ENCODE data around the gene METTL1.

The METTL1 gene

GRCh38 chr12:57757771-57758170 lies 14.1 kb downstream of the METTL1 start:
- DNase-seq (ENCODE audit: extremely low read depth, low read depth): no peak
- TF ChIP-seq CTCF (IDR thresholded peaks at IDR 0.05; ENCODE audit: low read depth, low read length, missing control alignments): no peak
- no peak overlapping the region for H3K4me3 ChIP-seq (replicated peaks; ENCODE audit: low read depth, low read length)

DNA sequence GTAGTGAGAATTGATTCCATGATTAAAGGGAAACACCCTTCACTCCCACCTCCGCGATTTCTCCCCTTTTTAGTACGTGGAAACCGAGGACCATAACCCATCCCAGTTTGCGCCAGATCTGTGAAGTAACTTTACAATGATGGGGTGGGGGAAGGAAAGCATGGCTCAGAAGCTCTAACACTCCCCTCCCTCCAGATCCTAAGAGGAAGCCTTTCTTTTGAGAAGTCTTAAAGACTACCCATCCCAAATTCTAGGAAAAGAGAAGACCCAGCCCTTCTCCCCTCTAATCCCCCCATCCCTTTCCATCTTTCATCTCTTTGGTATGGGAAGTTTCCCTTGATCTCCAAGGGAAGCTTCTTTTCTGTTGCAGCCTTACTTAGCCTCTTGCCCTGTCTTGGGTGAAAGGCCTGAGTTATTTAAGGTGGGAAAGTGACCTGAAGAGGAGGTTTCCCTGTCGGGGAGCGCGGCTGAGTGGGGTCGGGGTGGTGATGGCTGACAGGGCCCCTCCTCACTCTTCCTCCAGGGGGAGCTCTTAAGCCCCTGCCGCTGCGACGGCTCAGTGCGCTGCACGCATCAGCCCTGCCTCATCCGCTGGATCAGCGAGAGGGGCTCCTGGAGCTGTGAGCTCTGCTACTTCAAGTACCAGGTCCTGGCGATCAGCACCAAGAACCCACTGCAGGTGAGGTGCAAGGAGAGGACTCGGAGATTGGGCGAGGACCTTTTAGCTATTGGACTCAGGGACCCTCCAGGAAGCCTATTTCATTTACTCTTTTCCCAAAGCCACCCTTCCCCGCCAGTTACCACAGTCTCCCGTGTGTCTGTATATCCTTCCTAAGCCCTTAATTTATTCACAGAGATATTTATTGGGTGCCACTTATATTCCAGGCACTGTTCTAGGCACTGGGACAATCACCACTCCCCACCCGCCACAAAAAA lies 15.2 kb downstream of the METTL1 start:
- TF ChIP-seq CTCF (IDR thresholded peaks at IDR 0.05; ENCODE audit: low read depth, low read length, missing control alignments): peak; percentile 61
- DNase-seq (ENCODE audit: extremely low read depth, low read depth): no peak
- no peak overlapping the region; the same call in 1 of the 2 replicates for H3K4me3 ChIP-seq (replicated peaks; ENCODE audit: low read depth, low read length)

GRCh38 chr12:57755454-57756372 lies 16.2 kb downstream of the METTL1 start:
- peak overlapping the region; percentile 47 for H3K4me3 ChIP-seq (replicated peaks; ENCODE audit: low read depth, low read length)
- no peak for TF ChIP-seq CTCF (IDR thresholded peaks at IDR 0.05; ENCODE audit: low read depth, low read length, missing control alignments)
- no peak for DNase-seq (ENCODE audit: extremely low read depth, low read depth)

DNA sequence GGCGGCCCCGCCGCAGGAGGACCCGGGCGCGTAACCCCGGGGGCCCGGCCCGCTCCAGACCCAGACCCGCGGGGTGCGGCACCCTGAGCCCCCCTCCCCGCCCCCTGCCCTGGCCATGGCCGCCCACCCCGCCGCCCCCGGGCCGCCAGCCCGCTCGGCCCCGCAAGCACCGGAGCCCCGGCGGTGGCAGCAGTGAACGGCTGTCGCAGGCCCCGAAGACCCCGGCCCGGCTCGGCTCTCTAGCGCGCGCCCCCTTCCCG lies 16.8 kb downstream of the METTL1 start:
- no peak for TF ChIP-seq CTCF (IDR thresholded peaks at IDR 0.05; ENCODE audit: low read depth, low read length, missing control alignments)
- no peak for DNase-seq (ENCODE audit: extremely low read depth, low read depth)
- H3K4me3 ChIP-seq (replicated peaks; ENCODE audit: low read depth, low read length): peak overlapping the region; percentile 47

DNA sequence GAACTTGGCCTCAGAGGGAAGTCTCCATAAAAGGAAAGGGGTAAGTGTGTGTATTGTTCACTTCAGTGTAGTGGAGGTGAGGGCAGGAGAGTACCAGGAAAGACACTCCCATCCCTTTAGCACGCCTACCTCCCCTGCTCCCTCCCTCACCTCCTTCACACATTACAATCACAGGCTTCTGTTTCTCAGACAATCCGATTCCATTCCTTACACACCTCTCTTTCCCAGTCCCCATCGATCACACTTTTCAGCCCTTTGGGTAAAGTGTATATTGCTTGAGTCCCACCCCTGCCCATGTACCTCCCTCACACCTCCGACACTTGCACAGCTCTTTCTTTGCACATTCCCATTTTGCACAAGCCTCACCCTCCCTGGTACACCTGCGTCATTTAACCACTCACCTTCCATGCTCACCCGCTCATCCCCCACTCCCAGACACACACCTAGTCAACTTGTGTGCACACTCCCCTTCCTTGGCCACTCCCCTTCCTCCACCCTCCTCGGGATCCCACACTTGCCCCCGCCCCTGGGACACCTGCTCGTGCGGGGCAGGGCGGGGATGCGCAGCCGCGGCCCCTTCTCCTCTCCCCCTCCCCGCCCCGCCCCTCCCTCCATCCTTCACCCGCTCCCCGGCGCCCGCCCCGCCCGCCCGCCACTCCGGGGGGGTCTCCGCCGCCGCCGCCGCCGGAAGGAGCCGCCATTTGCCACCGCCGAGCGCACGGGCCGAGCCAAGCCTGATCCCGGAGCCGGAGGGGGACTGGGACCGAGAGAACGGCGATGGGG lies 17.3 kb downstream of the METTL1 start, which contains the start of gene MARCHF9:
MARCHF9 (plus strand) TSS at position 693 of the 783 bp plus-strand sequence. CDS start 426 bp downstream, outside the sequence.
- peak within 1 kb of the TSS; percentile 47 for H3K4me3 ChIP-seq (replicated peaks; ENCODE audit: low read depth, low read length)
- TF ChIP-seq CTCF (IDR thresholded peaks at IDR 0.05; ENCODE audit: low read depth, low read length, missing control alignments): no peak
- no peak for DNase-seq (ENCODE audit: extremely low read depth, low read depth)

DNA sequence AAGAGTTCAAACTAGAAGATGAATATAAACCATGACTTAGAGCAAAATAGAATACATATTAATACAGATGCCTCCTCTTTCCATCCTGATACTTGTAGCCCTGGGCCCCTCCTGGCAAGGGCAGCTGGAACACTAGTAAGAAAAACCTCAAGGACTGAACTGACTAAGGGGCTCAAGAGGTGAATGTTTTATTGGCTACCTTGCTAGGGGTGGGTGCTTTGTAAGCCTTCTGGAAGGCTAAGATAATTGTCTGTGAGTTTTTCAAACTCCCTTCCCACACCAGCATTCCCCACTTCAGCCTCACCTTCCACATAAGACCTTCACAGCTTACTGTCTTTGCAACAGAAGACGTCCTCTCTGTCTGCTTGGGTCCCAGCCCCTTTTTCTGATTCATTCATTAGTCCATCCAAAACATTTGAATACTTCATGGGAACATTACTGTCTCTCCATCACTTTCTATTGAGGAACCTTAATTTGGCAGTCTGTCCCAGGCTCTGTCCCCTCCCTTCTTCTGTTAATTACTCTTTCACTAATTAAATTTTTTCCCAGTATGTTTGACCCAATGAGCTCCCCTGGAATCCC lies 18.1 kb downstream of the METTL1 start:
- no peak for DNase-seq (ENCODE audit: extremely low read depth, low read depth)
- H3K4me3 ChIP-seq (replicated peaks; ENCODE audit: low read depth, low read length): no peak overlapping the region
- TF ChIP-seq CTCF (IDR thresholded peaks at IDR 0.05; ENCODE audit: low read depth, low read length, missing control alignments): no peak

Data from HFF-Myc (cell line).